Amniotic epithelial cell (primary cell): ENCODE results near the gene ZCCHC12.

Experiments used
- DNase-seq: peaks from one replicate; pipeline ENCODE4 v3.0.0-alpha.2; 2010; ENCODE audit warnings: low read depth

ZCCHC12 gene

DNA sequence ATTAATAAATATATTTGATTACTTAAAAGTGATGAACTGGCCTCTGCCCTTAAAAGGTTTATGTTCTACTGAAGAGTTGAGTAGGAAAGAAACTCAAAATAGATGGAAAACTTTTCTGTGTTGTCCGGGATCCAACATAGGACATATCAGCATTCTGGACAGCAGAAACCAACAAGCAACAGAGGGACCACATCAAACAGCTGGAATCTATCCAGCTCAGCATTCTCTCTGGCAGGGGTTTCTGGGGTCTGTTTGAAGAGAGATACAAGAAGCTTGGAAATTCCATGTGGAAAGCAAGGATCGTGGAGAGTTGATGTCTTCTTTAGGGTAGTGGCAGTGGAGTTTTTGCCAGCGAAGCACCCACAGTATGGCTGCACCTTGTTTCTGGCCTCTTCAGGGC is 43.6 kb downstream of the ZCCHC12 start:
- DNase-seq: no peak

DNA sequence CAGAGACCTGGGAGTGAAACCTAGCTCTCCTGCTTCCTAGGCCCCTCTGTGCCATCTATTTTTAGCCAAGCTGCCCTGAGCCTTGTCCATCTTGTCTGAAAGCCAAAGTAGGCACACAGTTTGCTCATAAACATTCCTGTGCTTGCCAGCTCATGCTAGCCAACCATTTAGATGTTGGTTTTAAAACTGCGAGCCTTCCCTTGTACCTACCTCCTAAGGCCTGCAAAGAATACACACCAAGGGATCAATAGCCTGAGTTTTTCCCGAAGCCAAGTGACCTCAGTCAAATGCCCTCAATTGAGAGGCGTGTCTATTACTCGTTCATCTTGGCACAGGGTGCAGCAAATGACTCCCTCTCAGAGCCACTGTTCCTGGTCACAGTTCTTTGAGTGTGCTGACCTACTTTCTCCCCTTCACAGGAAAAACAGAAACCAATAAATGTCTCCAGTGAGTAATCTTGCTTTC is 48.5 kb downstream of the ZCCHC12 start:
- DNase-seq: no peak
